ENCODE data around the gene ZNF117. TPM values are rescaled to one million over a fixed set of nuclear protein-coding genes. Genes with fewer than 3 reads are reported as not detected.

ZNF117 gene
- total and polyA plus RNA-seq, 2 of the 4 experiments (the other 2 are of a cell fraction): 2.9 to 4.0 TPM

DNA sequence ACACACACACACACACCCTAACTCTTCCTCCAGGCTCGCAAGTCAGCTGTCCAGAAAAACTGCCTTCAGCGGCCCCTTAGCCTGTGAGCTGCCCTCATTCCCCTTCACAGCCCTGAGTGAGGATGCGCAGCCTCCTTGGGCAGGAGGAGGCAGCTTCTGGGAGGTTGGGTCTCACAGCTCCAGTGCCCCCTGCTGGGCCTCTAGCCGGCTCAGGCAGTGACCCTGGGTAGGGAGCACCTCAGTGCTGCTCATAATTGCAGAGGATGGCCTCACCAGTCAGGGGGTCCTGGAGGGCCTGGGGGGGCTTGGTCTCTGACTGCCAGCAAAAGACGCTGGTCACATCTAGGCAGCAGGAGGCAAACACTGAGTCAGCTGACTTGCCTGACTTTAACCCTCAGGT, 44.1 kb downstream of the ZNF117 start:
- H3K4me1 ChIP-seq (ENCODE audit: control insufficient read depth, insufficient read depth, low read length): no peaks in the 10 kb centered on the region
- no peak overlapping the region for H2AK5ac ChIP-seq (ENCODE audit: low read depth, low read length)
- TF ChIP-seq POLR2A (IDR thresholded peaks at IDR 0.05; ENCODE audit: low read depth, low read length) (no peak), ELK1 (IDR thresholded peaks at IDR 0.05; ENCODE audit: borderline replicate concordance, low read depth, low read length) (no peak), MAZ (IDR thresholded peaks at IDR 0.05; ENCODE audit: borderline replicate concordance, low read depth, low read length) (no peak)
- TF ChIP-seq, protein P1, sequence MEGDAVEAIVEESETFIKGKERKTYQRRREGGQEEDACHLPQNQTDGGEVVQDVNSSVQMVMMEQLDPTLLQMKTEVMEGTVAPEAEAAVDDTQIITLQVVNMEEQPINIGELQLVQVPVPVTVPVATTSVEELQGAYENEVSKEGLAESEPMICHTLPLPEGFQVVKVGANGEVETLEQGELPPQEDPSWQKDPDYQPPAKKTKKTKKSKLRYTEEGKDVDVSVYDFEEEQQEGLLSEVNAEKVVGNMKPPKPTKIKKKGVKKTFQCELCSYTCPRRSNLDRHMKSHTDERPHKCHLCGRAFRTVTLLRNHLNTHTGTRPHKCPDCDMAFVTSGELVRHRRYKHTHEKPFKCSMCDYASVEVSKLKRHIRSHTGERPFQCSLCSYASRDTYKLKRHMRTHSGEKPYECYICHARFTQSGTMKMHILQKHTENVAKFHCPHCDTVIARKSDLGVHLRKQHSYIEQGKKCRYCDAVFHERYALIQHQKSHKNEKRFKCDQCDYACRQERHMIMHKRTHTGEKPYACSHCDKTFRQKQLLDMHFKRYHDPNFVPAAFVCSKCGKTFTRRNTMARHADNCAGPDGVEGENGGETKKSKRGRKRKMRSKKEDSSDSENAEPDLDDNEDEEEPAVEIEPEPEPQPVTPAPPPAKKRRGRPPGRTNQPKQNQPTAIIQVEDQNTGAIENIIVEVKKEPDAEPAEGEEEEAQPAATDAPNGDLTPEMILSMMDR (conservative IDR thresholded peaks at IDR 0.05; ENCODE audit: low read depth, low read length): 0 out of 2 replicates have a peak, but pooled peaks have one; percentile 16
- POLR2A ChIA-PET (ENCODE audit: unreplicated experiment): no interaction called here
- CTCF ChIA-PET: interaction anchor here (0.6 kb wide), 1 partner anchor 360 kb away, joined by 3 read pairs; no protein-coding TSS in a partner anchor
- no peak overlapping the region for H3K56ac ChIP-seq (ENCODE audit: extremely low read depth, insufficient read depth, low read length)
- intact Hi-C loops (cut with micrococcal nuclease) (no loop called here), in situ Hi-C loops (cut with MboI; ENCODE audit: low sequenced_read_pairs) (no loop called here), dilution Hi-C loops (cut with HindIII; ENCODE audit: low sequenced_read_pairs, unreplicated experiment) (no loop called here)
- no peak overlapping the region for H3K14ac ChIP-seq (replicated peaks; ENCODE audit: low read depth, low read length)
- H3K79me1 ChIP-seq (ENCODE audit: low read depth in 1 of 2, low read length in 2 of 2): no peaks in the 10 kb centered on the region
- no peak overlapping the region for H2BK15ac ChIP-seq (ENCODE audit: low read depth, low read length)
- H3K9ac ChIP-seq (ENCODE audit: low read depth, low read length): no peak overlapping the region
- no peak overlapping the region for H3K4ac ChIP-seq (ENCODE audit: low read depth, low read length)
- BruUV-seq (replicated peaks): no TSS peak
- H3K4me2 ChIP-seq (ENCODE audit: low read depth, low read length): no peak overlapping the region
- no peaks in the 10 kb centered on the region for H3K36me3 ChIP-seq (ENCODE audit: control insufficient read depth, insufficient read depth, low read length)
- peak; percentile 1 for DNase-seq
- peak; percentile 22; the same call in 1 of the 2 replicates for ATAC-seq (ENCODE audit: low read depth)
- no peak overlapping the region for H2AFZ ChIP-seq (replicated peaks; ENCODE audit: low read length, poor library complexity)
- H3K27ac ChIP-seq (ENCODE audit: insufficient read depth, low read length): no peak overlapping the region
- no peaks in the 10 kb centered on the region for H4K20me1 ChIP-seq (ENCODE audit: insufficient read depth, low read length)
- H3K18ac ChIP-seq (ENCODE audit: low read depth, low read length): no peak overlapping the region
- H4K5ac ChIP-seq (ENCODE audit: low read depth, low read length): no peak overlapping the region
- H3K9me1 ChIP-seq (ENCODE audit: insufficient read depth, low read length): no peaks in the 10 kb centered on the region
- no peak overlapping the region for H2AK9ac ChIP-seq (replicated peaks; ENCODE audit: low read depth, low read length, poor library complexity)
- no CpG with 5 or more reads among the region's 5 CpGs for WGBS, 2 experiments (ENCODE audit: extremely low coverage in 2 of 2, insufficient read length in 1 of 2)
- H3K23ac ChIP-seq (ENCODE audit: low read depth, low read length): no peak overlapping the region
- H3K27me3 ChIP-seq (ENCODE audit: control insufficient read depth, insufficient read depth, low read length): peaks cover 29% of the 10 kb centered on the region
- no peak overlapping the region for H2BK20ac ChIP-seq (ENCODE audit: low read depth, low read length)
- no peak overlapping the region for H2BK120ac ChIP-seq (ENCODE audit: low read depth, low read length)
- no peak overlapping the region for H2BK5ac ChIP-seq (ENCODE audit: low read depth, low read length, poor library complexity, severe bottlenecking)
- H4K8ac ChIP-seq (ENCODE audit: low read depth in 2 of 2, low read length in 2 of 2): no peak overlapping the region
- H3K9me3 ChIP-seq (ENCODE audit: control insufficient read depth, insufficient read depth, low read length): peaks cover 3% of the 10 kb centered on the region; the same call in 1 of the 2 replicates
- H4K91ac ChIP-seq (ENCODE audit: insufficient read depth, low read depth, low read length): no peak overlapping the region
- H3K4me3 ChIP-seq (ENCODE audit: insufficient read depth, low read depth, low read length): no peak overlapping the region

Data from IMR-90 (cell line).